Esophagus squamous epithelium (tissue), 5 donors: ENCODE data around the gene CNR2. TPM values are rescaled to one million over a fixed set of nuclear protein-coding genes. Genes with fewer than 3 reads are reported as not detected.
"Not testable (repeated sequence)": the region's sequence is repeated elsewhere in the genome, so short reads cannot be mapped to it uniquely, and the experiment has no call there.

Experiments used
- DNase-seq: peaks from one replicate; lab custom pipeline; 2025; lab: John Stamatoyannopoulos, UW
- H3K27ac ChIP-seq, 4 donors: fragments of 200-600 bp; sonication (generic); one replicate each; pipeline ENCODE4 v1.5.1; 2016 to 2019; ENCODE audit warnings: mild to moderate bottlenecking in 1 of 4
- H3K27me3 ChIP-seq, 4 donors: fragments of 200-600 bp; sonication (generic); 1 replicate in 3 of 4; 2 replicates in 1 of 4; pipeline versions ENCODE4 v1.5.1 to v1.6.0; 2017 to 2021; ENCODE audit warnings: antibody characterized with exemption in 1 of 4
- H3K36me3 ChIP-seq, 3 donors: fragments of 200-600 bp; sonication (generic); one replicate each; pipeline ENCODE4 v1.5.1; 2016 to 2019
- H3K4me1 ChIP-seq, 3 donors: fragments of 200-600 bp; sonication (generic); one replicate each; pipeline ENCODE4 v1.5.1; 2017 to 2019
- H3K4me3 ChIP-seq, 4 donors: fragments of 200-600 bp; sonication (generic); 1 replicate in 3 of 4; 2 replicates in 1 of 4; pipeline ENCODE4 v1.5.1; 2016 to 2019; ENCODE audit warnings: mild to moderate bottlenecking in 2 of 4, moderate library complexity in 1 of 4
- H3K9me3 ChIP-seq, 3 donors: fragments of 200-600 bp; sonication (generic); one replicate each; pipeline ENCODE4 v1.5.1; 2016 to 2019
- POLR2A ChIP-seq, 4 donors: fragments of 450-650 bp; IDR thresholded peaks; one replicate each; pipeline ENCODE4 v1.6.1; 2017; ENCODE audit warnings: antibody characterized with exemption in 4 of 4, mild to moderate bottlenecking in 4 of 4, moderate library complexity in 3 of 4
- WGBS, 2 donors: methylation state at CpG; one replicate each; pipeline ENCODE4 v1.1.5; 2018; 5-methylcytosine and 5-hydroxymethylcytosine counted together
- intact Hi-C: fragments of 100-400 bp; cut with DNase I; formaldehyde crosslinking; loops from one replicate; pipeline ENCODE4 v1.15.0; 2022
- total RNA-seq, 4 donors: library from RNA; depleted of rRNA; stranded (reverse); fragments of >200 nt; gene quantifications; one replicate each; pipeline ENCODE4 v1.1.0, GENCODE V29; 2016
- TF ChIP-seq, protein P1 (sequence below), 6 experiments: fragments of 450-650 bp in 4 of 6; fragments of 200-600 bp in 2 of 6; sonication (generic) in 2 of 6; IDR thresholded peaks; one replicate each; pipeline ENCODE4 v1.5.1; 2016 to 2019; ENCODE audit warnings: antibody characterized with exemption in 6 of 6, mild to moderate bottlenecking in 4 of 6, moderate library complexity in 4 of 6
- donor health status: DM: yes; HTN: yes; CAD: no.

The CNR2 gene
- total RNA-seq, 4 donors from 2014 or later: under 0.01 TPM; not detected in 3

DNA sequence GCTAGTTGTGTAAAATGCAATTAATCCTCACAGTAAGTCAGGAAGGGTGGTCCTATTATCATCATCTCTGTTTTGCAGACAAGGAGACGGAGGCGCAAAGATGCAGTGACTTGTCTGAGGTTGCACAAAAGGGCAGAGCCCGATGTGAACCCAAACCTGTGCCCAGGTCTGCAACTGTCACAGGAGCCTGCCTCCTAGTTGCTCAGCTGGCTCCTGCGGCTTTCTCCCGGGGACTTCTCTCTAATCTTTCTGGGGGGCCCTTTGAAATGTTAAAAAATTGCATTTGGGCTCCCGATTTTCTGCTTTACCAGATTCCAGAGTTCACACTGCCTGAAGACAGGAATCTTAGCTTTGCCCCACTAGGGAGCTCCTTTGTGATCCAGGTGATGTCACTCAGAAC lies 9.4 kb downstream of the CNR2 start:
- Histone ChIP-seq H3K4me3 (no peak overlapping the region), H3K36me3 (no peaks in the 10 kb centered on the region), H3K4me1 (peaks cover 0 to 15% (median 7%) of the 10 kb centered on the region in 3 donors), H3K27ac (no peak overlapping the region), H3K9me3 (no peaks in the 10 kb centered on the region), H3K27me3 (peaks cover 0 to 52% (median 0%) of the 10 kb centered on the region in 4 donors)
- WGBS, 2 donors: 74 to 82% methylated on average over 6 of the region's 6 CpGs
- no peak for TF ChIP-seq POLR2A (IDR thresholded peaks at IDR 0.05)
- TF ChIP-seq, protein P1, sequence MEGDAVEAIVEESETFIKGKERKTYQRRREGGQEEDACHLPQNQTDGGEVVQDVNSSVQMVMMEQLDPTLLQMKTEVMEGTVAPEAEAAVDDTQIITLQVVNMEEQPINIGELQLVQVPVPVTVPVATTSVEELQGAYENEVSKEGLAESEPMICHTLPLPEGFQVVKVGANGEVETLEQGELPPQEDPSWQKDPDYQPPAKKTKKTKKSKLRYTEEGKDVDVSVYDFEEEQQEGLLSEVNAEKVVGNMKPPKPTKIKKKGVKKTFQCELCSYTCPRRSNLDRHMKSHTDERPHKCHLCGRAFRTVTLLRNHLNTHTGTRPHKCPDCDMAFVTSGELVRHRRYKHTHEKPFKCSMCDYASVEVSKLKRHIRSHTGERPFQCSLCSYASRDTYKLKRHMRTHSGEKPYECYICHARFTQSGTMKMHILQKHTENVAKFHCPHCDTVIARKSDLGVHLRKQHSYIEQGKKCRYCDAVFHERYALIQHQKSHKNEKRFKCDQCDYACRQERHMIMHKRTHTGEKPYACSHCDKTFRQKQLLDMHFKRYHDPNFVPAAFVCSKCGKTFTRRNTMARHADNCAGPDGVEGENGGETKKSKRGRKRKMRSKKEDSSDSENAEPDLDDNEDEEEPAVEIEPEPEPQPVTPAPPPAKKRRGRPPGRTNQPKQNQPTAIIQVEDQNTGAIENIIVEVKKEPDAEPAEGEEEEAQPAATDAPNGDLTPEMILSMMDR (IDR thresholded peaks at IDR 0.05): no peak
- DNase-seq: no peak
- intact Hi-C loops: no loop called here

DNA sequence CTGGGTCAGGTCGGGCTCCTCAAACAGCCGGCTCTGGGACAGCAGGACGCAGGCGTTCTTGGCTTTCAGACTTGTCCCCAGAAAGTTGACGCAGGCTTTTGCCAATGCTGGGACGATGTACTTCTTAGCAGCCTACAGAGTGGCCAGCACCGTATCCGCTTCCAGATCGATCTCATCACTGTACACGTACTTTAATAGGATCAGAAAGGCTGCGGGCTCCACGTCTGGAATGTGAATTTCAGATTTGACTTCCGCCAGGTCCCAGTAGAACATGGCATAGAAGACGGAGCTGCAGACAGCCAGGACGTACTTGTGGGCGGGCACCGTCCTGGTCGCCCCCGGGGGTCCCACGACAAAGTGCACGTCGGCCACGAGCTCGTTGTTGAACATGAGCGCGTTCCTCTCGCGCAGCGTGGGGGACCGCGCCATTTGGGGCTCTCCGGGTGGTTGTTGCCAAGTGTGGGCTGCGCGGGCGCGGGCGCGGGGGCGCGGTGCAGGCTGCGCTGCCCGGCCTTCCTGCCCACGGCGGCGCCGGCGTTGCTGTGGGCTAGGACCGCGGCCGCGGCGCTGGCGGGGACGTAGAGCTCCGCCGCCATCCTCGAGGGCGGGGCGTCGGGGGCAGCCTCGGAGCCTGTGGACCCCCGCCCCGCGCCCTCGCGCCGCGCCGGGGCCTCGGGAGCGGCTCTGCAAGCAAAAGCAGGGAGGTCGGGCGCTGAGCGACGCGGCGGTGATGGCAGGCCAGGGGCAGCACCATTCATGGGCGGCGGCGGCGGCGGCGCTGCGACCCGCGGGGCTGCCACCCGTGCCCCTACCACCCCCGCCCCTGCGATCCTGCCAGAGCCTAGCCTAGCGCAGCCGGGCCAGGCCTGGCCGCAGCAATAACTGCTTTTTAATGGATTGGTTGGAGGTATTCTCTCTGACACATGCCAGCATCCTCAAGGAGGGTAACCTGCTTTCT lies 10.6 kb downstream of the CNR2 start:
- DNase-seq: no peak
- TF ChIP-seq, protein P1 (IDR thresholded peaks at IDR 0.05): no peak
- no peak for TF ChIP-seq POLR2A (IDR thresholded peaks at IDR 0.05)
- peaks cover 0 to 10% (median 7%) of the 10 kb centered on the region in 3 donors for H3K4me1 ChIP-seq
- H3K9me3 ChIP-seq: no peaks in the 10 kb centered on the region
- no peaks in the 10 kb centered on the region for H3K36me3 ChIP-seq
- H3K27me3 ChIP-seq: peaks cover 0 to 48% (median 0%) of the 10 kb centered on the region in 4 donors
- no peak overlapping the region for H3K27ac ChIP-seq
- H3K4me3 ChIP-seq: peak overlapping the region; percentile 16 to 63 (median 34)
- intact Hi-C loops: no loop called here
- 76 to 82% methylated on average over 6 to 9 of the region's 92 CpGs for WGBS, 2 donors

DNA sequence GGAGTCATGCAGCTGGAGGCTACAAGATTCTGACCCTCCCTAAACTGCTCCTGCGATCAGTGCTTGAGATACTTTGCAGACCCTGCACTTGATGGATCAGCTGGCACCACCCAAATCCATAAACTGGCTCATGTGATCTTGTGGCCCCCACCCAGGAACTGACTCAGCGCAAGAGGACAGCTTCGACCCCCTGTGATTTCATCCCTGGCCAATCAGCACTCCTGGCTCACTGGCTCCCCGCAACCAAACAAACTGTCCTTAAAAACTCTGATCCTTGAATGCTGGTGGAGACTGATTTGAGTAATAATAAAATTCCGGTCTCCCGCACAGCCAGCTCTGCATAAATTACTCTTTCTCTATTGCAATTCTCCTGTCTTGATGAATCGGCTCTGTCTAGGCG lies 13.1 kb downstream of the CNR2 start:
- DNase-seq, H3K4me3 ChIP-seq, H3K36me3 ChIP-seq, H3K27ac ChIP-seq, intact Hi-C loops, H3K9me3 ChIP-seq: not testable (repeated sequence)
- H3K27me3 ChIP-seq: peaks cover 0 to 32% (median 0%) of the 10 kb centered on the region in 4 donors
- 56 to 69% methylated on average over 8 of the region's 8 CpGs for WGBS, 2 donors
- peaks cover 0 to 23% (median 7%) of the 10 kb centered on the region in 3 donors for H3K4me1 ChIP-seq

- intact Hi-C loops: no loop called here
- H3K4me1 ChIP-seq: peaks cover 0 to 23% (median 7%) of the 10 kb centered on the region in 3 donors
- no peak overlapping the region for H3K4me3 ChIP-seq
- peaks cover 0 to 22% (median 0%) of the 10 kb centered on the region in 4 donors for H3K27me3 ChIP-seq
- DNase-seq: no peak
- no peaks in the 10 kb centered on the region for H3K36me3 ChIP-seq
- no peak overlapping the region for H3K27ac ChIP-seq
- 64 to 74% methylated on average over 3 of the region's 3 CpGs for WGBS, 2 donors
- TF ChIP-seq POLR2A (IDR thresholded peaks at IDR 0.05): no peak
- TF ChIP-seq, protein P1 (IDR thresholded peaks at IDR 0.05): no peak
- H3K9me3 ChIP-seq: no peaks in the 10 kb centered on the region
Measured at GRCh38 chr1:23899070-23899469, 14.1 kb downstream of the CNR2 start.

DNA sequence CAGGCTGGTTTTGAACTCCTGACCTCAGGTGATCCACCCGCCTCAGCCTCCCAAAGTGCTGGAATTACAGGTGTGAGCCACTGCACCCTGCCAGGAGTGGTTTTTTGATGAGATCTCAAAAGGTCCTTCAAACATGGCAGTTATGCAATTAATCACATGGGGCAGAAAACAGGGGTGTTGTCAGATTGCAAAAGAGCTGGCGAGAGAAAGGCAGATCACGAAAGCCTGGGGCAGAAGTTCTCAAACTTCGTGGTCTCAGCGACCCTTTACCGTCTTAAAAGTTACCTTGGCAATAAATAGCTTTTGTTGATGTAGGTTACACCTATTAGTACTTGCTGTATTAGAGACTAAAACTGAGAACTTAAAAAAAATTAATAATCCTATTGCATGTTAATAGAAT lies 16.1 kb downstream of the CNR2 start:
- Histone ChIP-seq H3K4me3 (no peak overlapping the region), H3K27ac (no peak overlapping the region), H3K4me1 (peaks cover 0 to 13% (median 0%) of the 10 kb centered on the region in 3 donors), H3K9me3 (no peaks in the 10 kb centered on the region), H3K27me3 (peaks cover 0 to 3% (median 0%) of the 10 kb centered on the region in 4 donors), H3K36me3 (no peaks in the 10 kb centered on the region)
- intact Hi-C loops: no loop called here
- no peak for TF ChIP-seq POLR2A (IDR thresholded peaks at IDR 0.05)
- TF ChIP-seq, protein P1 (IDR thresholded peaks at IDR 0.05): no peak
- no peak for DNase-seq
- 44 to 51% methylated on average over 6 of the region's 6 CpGs for WGBS, 2 donors
